GM18499 (cell line): ENCODE results near the gene EPS8.

Source experiments
- ATAC-seq: cut with Tn5 transposase; IDR thresholded peaks from one replicate; pipeline ENCODE4 v1.9.1; 2021; ENCODE audit warnings: moderate number of reproducible peaks; ENCODE audit not compliant: insufficient read depth, unreplicated experiment

The EPS8 gene

GRCh38 chr12:15701206-15701605 is 88.0 kb downstream of the EPS8 start:
- ATAC-seq, result no peak

- ATAC-seq, result peak; percentile 50
Observed at GRCh38 chr12:15700595-15700994, 88.6 kb downstream of the EPS8 start.

DNA sequence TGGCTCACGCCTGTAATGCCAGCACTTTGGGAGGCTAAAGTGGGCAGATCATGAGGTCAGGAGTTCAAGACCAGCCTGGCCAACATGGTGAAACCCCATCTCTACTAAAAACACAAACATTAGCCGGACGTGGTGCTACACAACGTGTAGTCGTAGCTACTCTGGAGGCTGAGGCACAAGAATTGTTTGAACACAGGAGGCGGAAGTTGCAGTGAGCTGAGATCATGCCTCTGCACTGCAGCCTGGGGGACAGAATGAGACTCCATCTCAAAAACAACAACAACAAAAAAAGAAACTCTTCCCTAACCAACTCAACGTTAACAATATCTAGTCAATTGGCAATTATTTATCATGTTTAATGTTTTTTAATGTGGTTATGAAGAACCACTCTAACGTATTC is 89.3 kb downstream of the EPS8 start:
- ATAC-seq, result no peak

- no peak for ATAC-seq
Observed at GRCh38 chr12:15698377-15698871, 90.8 kb downstream of the EPS8 start.

DNA sequence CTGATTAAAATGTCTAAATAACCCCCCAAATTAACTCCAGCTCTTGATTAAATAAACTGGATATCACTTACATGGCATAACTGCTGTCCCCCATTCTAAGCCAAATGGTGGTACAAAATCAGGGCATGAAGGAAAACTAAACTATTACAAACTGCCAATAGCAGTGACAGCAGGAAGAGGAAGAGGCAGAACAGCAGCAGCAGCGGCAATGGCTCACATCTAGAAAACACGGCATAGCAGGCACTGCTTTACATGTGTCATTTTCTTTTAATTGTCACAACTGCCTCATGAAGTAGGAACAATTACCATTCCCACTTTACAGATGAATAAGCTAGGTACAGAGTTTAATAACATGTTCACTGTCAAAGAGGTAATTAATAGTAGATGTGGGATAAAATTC is 92.0 kb downstream of the EPS8 start:
- no peak for ATAC-seq

DNA sequence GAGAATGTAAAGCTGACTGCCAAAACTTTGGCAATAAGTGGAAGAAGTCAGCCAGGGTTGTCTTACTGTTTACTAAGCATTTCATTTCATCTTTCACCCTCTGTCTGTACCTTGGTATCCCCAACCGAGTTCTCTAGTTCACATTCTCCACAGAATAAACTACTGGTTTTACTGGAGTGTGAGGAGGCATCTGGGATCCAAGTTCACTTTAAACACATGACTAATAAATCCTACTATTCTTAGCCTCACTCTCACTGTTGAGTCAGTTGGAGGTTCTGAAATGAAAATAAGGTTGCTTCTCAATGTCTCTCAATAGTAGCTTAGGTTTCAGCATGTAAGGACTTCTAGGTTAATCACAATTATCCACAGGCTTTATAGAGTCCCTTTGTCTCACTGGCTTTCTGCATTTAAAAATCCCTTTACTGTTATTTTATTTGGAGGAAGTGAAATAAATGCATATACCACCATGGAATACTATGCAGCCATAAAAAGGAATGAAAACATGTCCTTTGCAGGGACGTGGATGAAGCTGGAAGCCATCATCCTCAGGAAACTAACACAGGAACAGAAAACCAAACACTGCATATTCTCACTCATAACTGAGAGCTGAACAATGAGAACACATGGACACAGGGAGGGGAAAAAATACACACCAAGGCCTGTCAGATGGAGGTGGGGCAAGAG is 95.8 kb downstream of the EPS8 start:
- ATAC-seq, result no peak

DNA sequence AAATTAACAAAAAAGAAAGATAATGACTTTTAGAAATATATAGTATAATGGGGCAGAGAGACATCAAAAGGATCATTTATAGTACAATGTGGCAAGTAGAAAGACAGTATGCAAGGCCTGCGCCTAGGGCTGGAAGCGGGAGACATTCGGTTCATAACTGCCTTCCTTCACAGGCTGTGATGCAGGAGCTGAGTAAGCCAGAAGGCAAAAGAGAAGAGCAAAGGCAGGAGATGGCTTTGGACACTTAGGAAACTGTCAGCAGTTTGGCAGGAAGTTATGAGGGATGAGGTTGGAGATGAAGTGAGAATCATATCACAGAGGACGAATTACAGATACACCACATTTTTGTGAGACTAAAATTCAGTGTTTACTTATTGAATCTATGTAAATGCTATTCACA is 97.8 kb downstream of the EPS8 start:
- ATAC-seq, result no peak

GRCh38 chr12:15690320-15690719 is 98.9 kb downstream of the EPS8 start:
- ATAC-seq, result no peak

- no peak for ATAC-seq
Observed at GRCh38 chr12:15689751-15690191, 99.4 kb downstream of the EPS8 start.

DNA sequence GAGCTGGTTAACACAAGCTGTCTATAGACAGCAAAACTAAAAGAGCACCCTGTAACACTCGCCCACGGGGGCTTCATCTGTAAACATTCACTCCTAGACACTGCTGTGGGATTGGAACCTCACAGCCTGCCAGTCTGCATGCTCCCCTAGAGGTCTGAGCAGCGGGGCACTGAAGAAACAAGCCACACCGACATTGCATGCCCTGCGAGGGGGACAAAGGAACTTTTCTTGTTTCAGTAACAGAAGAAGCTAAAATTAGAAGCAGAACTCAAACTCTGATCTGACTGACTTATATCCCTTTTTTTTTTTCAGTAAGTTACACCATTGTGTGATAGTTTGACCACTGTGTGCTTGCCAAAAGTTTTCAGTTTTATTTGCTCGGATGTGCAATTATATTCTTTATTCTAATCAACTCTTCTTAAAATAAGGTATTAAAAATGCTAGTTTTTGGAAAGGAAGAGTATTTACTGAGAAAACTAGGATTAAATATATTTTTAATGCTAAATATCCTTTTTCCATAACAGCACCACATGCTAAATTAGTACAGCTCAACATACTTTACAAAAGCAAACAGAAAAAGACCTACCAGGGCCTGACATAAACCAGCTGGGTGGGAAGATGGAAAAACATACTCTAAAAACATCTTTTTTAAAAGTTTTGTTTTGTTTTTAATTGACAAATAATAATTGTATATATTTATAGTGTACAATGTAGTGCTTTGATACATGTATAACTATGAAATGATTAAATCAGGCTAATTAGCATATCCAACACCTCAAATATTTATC is 100.2 kb downstream of the EPS8 start:
- ATAC-seq, result no peak

GRCh38 chr12:15688202-15688736 is 100.9 kb downstream of the EPS8 start:
- ATAC-seq, result peak; percentile 62

GRCh38 chr12:15687583-15687982 is 101.6 kb downstream of the EPS8 start:
- ATAC-seq, result no peak

- no peak for ATAC-seq
Observed at GRCh38 chr12:15684896-15685658, 104.1 kb downstream of the EPS8 start.

GRCh38 chr12:15682826-15683225 is 106.4 kb downstream of the EPS8 start:
- no peak for ATAC-seq

GRCh38 chr12:15679151-15679550 is 110.0 kb downstream of the EPS8 start:
- no peak for ATAC-seq

DNA sequence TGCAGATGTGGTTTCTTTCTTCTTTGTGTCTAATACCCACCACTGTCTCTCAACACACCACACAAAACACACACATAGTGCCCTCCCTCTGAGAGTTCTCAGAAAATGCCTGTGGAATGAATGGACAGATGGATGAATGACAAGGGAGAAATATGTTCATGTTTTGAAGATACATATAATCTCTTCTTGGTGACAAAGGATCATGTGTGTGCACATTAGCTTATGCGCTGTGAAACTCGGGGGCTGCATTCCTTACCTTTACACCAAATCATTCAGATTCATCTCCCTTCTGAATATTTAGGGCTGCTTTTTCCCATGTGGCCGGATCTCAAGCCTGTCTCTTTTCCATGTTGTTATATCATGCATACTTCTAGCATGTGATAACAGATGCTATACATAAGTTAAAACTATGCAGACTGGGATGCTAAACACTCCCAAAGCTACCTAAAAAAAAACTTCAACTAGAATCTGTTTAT is 111.4 kb downstream of the EPS8 start:
- ATAC-seq, result no peak

DNA sequence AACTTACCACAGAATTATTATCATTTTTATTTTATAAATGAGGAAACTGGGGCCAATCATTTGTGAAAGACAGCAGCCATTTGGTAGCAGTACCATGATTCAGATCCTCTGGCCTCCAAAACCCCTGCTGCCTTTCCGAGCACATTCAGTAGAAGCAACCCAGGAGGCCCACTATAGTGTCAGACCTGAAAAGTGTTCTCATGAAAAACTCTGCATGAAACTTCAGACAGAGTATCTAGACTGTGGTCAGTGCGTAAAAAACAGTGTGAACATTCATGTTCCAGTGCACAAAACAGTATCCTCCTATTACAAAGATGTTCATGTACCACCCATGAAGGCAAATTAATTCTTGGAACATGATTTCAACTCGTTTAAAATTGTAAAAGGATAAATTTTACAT is 112.0 kb downstream of the EPS8 start:
- ATAC-seq, result no peak

- no peak for ATAC-seq
Observed at GRCh38 chr12:15672671-15673270, 116.4 kb downstream of the EPS8 start.

GRCh38 chr12:15670756-15671155 is 118.4 kb downstream of the EPS8 start:
- no peak for ATAC-seq
